NCI-H2029 (cell line): ENCODE results near the gene CDKN1A.
"Not testable (repeated sequence)": the region's sequence is repeated elsewhere in the genome, so short reads cannot be mapped to it uniquely, and the experiment has no call there.

ENCODE experiments used
- DNase-seq: peaks from one replicate; lab custom pipeline; 2025; lab: John Stamatoyannopoulos, UW

Gene CDKN1A

GRCh38 chr6:36695414-36695813, 16.9 kb downstream of the CDKN1A start:
- DNase-seq = no peak

- no peak for DNase-seq
These were observed 19.0 kb downstream of the CDKN1A start, which contains the start of gene RAB44 for GRCh38 chr6:36697481-36697903. RAB44 (plus strand) TSS chr6:36697826; CDS start chr6:36704236, 6,410 bp downstream.

GRCh38 chr6:36698196-36698595, 19.7 kb downstream of the CDKN1A start:
- no peak for DNase-seq

GRCh38 chr6:36698871-36699271, 20.4 kb downstream of the CDKN1A start:
- DNase-seq = no peak

- no peak for DNase-seq
These were observed 20.8 kb downstream of the CDKN1A start for GRCh38 chr6:36699348-36699747.

GRCh38 chr6:36700071-36700812, 21.7 kb downstream of the CDKN1A start:
- no peak for DNase-seq

GRCh38 chr6:36700831-36701230, 22.3 kb downstream of the CDKN1A start:
- no peak for DNase-seq

GRCh38 chr6:36701401-36701991, 23.0 kb downstream of the CDKN1A start:
- no peak for DNase-seq

GRCh38 chr6:36702656-36703055, 24.1 kb downstream of the CDKN1A start:
- DNase-seq = no peak

- no peak for DNase-seq
These were observed 24.6 kb downstream of the CDKN1A start for GRCh38 chr6:36703081-36703606.

- DNase-seq = no peak
These were observed 25.5 kb downstream of the CDKN1A start for GRCh38 chr6:36703982-36704381.

- not testable (repeated sequence) for DNase-seq
These were observed 26.6 kb downstream of the CDKN1A start for GRCh38 chr6:36704961-36705577.

GRCh38 chr6:36706339-36706738, 27.8 kb downstream of the CDKN1A start:
- no peak for DNase-seq

- DNase-seq = no peak
These were observed 34.3 kb downstream of the CDKN1A start for GRCh38 chr6:36712816-36713215.

GRCh38 chr6:36713846-36714245, 35.3 kb downstream of the CDKN1A start:
- DNase-seq = no peak

- no peak for DNase-seq
These were observed 36.0 kb downstream of the CDKN1A start for GRCh38 chr6:36714511-36714910.

GRCh38 chr6:36715469-36715868, 37.0 kb downstream of the CDKN1A start:
- no peak for DNase-seq

GRCh38 chr6:36716476-36717093, 38.1 kb downstream of the CDKN1A start:
- no peak for DNase-seq

GRCh38 chr6:36717231-36717825, 38.8 kb downstream of the CDKN1A start:
- no peak for DNase-seq

GRCh38 chr6:36717871-36718540, 39.5 kb downstream of the CDKN1A start:
- DNase-seq = no peak

GRCh38 chr6:36718560-36718959, 40.0 kb downstream of the CDKN1A start:
- no peak for DNase-seq

- no peak for DNase-seq
These were observed 40.6 kb downstream of the CDKN1A start for GRCh38 chr6:36719126-36719525.
